GM10266 (cell line): ENCODE measurements around the gene SH3TC1.

Experiments
- DNase-seq: peaks from one replicate; pipeline ENCODE4 v3.0.0; 2012; ENCODE audit errors: extremely low spot score
- TF ChIP-seq, protein P1 (sequence below): IDR thresholded peaks from 2 replicates; pipeline ENCODE4 v1.5.1; 2012; ENCODE audit warnings: mild to moderate bottlenecking, low read depth; ENCODE audit not compliant: control insufficient read depth, insufficient read depth; ENCODE audit errors: missing control alignments

SH3TC1 gene

DNA sequence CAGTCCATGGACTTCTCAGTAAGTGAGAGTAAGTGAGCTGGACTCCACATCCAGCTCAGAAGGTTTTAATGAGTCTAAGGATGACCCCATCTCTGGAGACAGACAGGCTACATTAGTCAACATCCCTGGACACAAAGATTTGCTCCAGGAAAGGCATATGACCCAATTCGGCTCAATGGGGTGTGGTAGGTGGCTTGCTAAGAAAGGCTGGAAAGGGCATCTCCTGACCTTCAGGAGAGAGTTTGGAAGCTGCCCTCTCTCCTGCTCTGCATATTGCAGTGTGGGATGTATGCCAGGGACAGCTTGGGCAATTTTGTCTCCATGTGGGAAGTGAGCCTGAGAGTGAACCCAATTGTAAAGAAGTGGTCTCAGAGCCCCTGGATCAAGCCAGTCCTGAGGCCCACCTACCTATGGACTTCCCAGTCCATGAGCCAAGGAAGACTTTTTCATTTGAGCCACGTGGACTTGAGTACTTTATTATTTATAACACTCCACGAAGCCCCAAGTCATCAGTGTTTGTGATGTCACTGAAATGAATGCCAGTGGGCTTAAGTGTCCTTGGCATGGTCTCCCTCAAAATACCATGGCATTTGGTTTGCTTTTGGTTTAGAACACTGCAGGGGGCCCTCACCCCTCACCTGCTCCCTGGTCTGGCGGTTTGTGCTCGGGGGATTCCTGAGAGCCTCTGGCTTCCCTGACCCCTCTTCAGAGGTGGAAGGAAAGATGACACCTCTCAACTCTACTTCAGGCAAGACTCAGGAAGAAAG lies 30.1 kb upstream of the SH3TC1 start:
- no peak for DNase-seq
- TF ChIP-seq, protein P1, sequence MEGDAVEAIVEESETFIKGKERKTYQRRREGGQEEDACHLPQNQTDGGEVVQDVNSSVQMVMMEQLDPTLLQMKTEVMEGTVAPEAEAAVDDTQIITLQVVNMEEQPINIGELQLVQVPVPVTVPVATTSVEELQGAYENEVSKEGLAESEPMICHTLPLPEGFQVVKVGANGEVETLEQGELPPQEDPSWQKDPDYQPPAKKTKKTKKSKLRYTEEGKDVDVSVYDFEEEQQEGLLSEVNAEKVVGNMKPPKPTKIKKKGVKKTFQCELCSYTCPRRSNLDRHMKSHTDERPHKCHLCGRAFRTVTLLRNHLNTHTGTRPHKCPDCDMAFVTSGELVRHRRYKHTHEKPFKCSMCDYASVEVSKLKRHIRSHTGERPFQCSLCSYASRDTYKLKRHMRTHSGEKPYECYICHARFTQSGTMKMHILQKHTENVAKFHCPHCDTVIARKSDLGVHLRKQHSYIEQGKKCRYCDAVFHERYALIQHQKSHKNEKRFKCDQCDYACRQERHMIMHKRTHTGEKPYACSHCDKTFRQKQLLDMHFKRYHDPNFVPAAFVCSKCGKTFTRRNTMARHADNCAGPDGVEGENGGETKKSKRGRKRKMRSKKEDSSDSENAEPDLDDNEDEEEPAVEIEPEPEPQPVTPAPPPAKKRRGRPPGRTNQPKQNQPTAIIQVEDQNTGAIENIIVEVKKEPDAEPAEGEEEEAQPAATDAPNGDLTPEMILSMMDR, result no peak

DNA sequence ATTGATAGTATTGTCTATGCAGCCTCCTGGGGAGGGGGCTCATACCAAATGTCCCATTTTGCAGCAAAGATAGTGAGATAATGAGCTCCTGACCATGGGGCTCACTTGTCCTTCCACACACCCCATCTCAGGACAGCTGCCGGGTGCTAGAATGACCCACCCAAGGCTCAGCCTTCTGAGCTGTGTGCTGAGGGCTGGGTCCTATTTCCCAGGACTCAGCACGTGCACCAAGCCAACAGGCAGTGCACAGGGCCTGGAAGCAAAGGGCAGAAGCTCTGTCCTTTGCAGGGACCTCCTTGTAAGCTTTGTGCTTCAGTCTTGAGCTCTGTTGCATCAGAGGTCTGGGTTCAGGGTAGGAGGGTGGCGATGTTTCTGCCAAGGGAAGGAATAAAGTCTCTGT lies 29.3 kb upstream of the SH3TC1 start:
- no peak for DNase-seq
- TF ChIP-seq, protein P1, result no peak

DNA sequence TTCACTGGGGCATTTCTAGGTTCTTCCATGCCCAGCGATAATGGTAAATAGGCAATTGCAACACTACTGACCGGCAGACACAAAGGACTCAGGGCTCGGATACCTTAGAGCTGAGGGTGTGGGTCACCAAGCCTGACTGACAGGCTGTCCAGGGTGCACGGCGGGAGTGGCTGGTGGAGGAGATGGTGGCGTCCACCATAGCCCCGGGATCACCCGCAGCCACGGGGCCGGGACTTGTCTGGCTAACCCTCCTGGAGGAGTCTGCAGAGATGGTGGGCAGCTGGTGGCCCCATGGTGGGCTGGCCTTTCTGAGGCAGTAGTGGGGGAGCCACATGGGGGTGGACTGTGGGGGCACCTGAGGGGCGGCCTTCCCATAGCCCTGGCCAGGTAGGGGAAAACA lies 28.7 kb upstream of the SH3TC1 start:
- DNase-seq, result no peak
- TF ChIP-seq, protein P1, result no peak

DNA sequence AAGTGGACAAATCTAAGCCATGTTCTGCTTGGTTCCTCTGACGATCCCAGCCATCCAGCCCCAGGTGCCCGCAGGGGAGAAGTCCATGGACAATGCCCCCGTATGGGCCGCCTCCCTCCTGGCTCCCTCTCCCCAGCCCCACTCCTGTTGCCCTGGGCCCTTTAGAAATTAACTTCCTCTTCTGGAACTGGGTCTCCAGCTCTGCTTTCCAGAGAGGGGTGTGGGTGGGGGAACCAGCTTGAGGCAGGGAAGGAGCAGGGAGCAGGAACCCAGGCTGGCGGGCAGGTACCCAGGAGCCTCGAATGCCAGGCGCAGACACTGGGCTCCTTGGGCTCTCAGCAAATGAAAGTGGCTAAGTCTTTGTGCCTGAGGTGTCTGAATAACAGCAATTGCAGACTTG lies 27.8 kb upstream of the SH3TC1 start:
- no peak for DNase-seq
- TF ChIP-seq, protein P1, result no peak

DNA sequence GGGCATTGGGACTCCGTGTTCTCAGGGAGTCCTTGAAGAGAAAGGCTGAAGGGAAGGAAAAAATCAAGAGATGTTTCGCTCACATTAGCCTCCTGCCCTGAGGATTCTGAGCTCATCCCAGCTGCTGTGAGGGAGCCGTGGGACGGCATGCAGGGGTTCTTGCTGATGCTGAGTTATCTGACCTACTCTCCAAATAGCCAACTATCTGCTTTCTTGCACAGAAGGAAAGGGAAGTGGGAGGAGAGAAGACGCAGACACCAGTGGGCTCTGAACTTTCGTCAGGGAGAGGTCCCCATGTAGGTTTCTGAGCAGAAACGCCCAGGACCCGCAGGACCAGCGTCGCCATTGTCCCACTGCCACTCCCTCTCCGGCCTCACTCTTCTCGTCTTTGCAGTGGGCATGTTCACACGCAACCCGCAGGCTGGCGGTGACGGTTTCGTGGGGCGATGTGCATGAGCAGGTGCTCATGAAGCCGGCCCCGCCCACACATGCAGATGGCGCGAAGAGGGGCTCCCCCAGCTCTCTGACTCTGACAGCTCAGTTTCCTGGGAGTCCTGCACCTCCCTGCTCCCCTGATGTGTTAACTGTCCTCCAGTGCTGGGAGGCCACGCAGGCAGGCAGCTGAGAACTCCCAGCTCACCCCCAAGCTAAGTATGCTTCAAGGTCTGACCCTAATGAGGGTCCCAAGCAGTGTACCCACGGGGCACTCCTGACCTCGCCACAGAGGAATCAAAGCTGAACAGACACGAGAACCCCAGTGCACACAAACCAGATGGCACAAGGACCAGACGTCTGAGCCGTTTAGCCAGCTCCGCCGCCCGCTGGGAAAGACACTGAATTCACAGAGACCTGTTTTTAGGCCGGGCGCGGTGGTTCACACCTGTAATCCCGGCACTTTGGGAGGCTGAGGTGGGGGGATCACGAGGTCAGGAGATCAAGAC lies 26.8 kb upstream of the SH3TC1 start:
- DNase-seq, result peak; percentile 69
- TF ChIP-seq, protein P1, result no peak

DNA sequence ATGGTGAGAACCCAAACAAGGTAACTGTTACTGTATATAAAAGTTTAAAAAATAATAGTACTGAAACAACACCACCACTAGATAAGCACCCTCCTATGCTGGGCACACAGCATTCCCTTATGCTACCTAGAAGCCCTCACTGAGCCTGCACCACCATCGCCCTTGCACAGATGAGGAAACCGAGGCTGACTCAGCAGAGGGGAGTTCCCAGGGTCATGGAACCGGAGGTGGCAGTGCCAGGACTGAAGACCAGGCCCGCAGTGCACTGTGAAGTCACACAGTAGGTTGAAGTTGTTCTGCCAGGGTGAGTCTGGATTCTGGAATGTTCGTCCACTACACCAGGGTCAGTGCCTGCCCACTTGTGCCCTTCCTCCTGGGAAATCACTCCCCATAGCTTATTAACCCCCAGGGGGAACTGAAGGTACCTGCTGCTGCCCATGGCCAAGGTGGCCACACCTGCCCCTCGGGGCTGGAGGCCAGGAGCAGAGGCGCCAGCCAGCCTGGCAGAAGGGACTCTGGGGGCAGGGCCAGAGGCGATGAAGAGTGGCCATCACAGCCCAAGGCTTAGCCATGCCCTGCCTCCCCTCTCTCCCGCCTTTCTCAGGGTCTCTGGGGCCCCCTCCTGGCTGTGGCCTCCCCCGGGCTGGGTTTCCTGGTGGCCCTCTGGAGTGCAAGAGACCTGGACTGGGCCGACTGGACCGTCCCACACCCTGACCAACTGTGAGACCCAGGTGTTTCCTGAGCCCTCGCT lies 25.4 kb upstream of the SH3TC1 start:
- DNase-seq, result no peak
- TF ChIP-seq, protein P1, result no peak

DNA sequence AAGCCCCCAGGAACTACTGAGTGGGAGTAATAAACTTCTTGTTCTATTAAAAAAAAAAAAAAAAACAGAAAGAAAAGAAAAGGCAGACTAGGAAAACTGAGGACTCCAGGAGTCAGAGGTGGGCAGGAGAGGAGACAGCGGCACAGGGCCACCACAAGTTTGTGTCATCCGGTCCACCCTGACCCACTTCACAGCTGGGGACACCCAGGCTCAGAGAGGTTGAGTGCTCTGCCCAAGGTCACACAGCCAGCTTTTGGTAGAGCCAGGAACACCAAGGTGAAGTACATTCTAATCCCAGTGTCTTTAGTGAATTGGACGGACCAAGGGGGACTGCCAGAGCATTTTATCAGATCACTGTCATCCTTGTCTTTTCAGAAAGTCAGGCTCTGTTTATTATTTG lies 24.1 kb upstream of the SH3TC1 start:
- no peak for DNase-seq
- TF ChIP-seq, protein P1, result no peak
